HG03064 (cell line): ENCODE data around the gene RTP1.
"Not testable (repeated sequence)": the region's sequence is repeated elsewhere in the genome, so short reads cannot be mapped to it uniquely, and the experiment has no call there.

Experiments used
- ATAC-seq: cut with Tn5 transposase; IDR thresholded peaks from one replicate; pipeline ENCODE4 v1.9.1; 2021; ENCODE audit warnings: low read depth; ENCODE audit not compliant: unreplicated experiment

Gene RTP1

DNA sequence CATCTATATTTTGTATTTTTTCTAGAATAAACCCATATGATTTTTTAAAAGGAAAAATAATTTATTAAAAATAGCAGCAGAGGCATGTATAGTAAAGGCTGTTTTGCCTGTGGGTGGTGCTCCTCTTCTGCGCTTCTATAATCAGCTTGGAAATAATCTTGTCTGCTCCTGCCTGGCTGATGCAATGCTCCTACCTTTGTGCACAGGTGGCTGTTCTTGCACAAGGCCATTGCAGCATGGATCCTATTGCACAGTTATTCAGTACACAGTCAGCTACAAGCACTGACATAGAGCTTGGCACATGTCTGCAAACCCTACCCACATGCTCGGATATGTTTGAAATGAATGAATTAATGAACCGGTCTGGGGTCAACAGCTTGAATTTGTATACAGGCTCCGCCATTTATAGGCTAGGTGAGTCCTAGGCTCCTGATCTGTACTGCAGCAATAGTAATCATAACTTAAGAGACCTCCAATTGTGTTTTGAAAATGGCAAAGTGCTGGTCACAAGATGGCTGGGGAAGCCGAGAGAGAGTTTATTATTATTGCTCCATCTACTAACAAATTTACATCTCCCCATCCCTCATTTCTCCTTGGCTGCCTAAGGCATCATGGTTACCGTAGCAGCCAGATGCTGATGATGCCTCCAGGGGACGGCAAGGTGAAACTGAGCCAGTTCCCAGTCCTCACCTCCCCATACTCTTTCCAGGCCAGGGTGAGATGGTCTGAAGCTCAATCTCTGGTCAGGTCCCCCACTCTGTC, 532 bp upstream of the RTP1 start:
- ATAC-seq, result no peak

DNA sequence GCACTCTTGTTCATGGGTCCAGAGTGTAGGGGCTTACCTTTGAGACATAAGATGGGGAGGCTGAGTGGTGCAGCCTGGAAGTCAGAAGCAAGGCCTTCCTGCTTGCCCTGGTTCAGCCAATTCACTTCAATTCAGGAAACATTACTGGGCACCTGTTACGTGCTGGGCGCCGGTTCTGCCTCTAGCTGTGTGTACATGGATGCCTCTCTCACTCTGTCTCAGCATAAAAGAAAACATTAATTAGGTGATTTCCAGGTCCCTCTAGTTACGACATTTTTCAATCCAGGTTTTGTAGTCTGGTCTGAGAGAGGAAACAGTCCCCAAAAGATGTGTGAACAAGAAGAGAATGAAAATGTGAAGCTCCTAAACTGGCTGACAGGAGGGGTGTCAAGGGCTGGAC, 1.2 kb downstream of the RTP1 start:
- ATAC-seq, result no peak

GRCh38 chr3:187199463-187200050, 2.3 kb downstream of the RTP1 start:
- ATAC-seq, result not testable (repeated sequence)

DNA sequence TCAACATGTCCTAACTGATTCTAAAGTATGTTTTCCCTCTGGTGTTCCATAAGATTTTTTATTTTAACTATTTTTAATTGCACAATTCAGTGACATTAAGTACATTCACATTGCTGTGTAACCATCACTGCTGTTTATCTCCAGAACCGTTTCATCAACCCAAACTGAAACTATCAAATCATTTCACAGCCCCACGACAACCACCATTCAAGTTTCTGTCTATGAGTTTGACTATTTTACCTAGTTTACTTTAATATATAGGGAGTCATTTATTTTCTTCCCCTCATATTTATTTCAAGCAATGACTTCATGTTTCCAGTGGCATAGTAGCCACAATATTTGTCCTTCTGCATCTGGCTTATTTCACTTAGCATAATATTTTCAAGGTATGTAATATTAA, 8.4 kb downstream of the RTP1 start:
- no peak for ATAC-seq

GRCh38 chr3:187207062-187207461, 9.8 kb downstream of the RTP1 start:
- ATAC-seq, result no peak

GRCh38 chr3:187207624-187208023, 10.3 kb downstream of the RTP1 start:
- no peak for ATAC-seq

DNA sequence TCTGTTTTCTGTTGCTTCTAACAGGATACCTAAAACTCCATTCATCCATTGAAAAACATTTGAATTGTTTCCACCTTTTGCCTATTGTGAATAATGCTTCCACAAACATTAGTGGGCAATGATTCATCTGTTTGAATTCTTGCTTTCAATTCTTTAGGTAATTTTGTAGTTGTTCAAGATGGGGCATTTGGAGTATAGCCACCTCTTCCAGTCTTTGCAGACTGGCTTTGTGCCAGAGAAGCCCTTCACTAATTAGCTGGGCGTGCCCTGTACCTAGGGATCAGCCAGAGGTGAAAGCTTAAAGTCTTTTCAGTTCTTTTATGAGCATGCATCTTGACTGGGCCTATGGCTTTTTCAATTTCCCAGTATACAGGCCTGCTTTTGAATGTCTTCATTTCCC, 10.9 kb downstream of the RTP1 start:
- ATAC-seq, result no peak

DNA sequence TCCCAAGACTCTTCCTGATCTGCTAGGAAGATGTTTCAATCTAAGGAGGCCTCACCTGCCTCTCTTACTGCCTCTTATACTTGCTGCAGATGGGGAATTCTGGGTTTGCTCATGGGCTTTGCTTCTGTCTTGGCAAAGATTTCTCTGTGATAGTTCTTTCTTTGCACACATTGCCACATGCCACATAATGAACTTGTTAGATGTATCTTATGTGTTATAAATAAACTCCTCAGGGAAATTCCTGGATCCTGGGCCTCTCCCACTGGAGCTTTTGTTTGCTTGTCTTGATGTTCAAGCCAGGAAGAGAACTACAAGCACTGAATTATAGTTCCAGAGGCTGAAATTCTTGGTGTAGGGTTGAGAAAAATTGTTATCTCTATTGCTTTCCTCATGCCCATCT, 12.2 kb downstream of the RTP1 start:
- no peak for ATAC-seq

DNA sequence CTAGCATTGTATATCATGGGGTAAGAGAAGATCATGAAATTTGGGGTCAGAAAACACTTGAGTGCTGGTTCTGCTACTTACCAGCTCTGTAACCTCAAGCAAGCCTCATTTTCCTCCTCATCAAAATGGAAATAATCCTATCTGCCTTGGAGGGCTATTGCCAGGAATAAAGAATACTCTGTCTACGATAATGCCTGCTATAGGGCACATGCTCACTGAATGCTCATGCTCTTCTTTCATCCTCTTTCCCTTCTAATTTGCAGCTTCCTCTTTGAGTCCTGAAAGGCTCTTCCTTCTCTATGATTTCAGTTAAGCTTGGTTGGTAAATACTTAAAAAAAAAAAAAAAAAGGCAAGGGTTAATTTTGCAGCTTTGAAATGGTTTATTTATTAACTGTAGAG, 12.8 kb downstream of the RTP1 start:
- ATAC-seq, result no peak

GRCh38 chr3:187210545-187211327, 13.4 kb downstream of the RTP1 start:
- ATAC-seq, result no peak

GRCh38 chr3:187211532-187212195, 14.4 kb downstream of the RTP1 start:
- no peak for ATAC-seq

- no peak for ATAC-seq
Observed at GRCh38 chr3:187212196-187212545, 14.9 kb downstream of the RTP1 start.

GRCh38 chr3:187212705-187213104, 15.4 kb downstream of the RTP1 start:
- no peak for ATAC-seq

- no peak for ATAC-seq
Observed at GRCh38 chr3:187213616-187214015, 16.3 kb downstream of the RTP1 start.

DNA sequence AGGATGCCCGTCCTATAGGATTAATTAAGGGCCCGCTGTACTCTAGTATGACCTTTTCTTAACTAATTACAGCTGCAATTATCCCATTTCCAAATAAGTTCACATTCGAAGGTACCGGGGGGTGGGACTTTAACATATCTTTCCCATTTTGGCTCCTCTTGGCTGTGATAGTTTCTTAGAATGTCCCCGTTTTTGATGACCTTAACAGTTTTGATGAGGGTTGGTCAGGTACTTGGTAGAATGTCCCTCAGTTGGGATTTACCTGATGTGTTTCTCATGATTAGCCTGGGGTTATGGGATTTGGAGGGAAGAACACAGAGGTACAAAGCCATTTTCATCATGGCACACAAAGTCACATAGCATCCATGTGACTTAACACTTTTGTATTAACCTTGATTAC, 18.2 kb downstream of the RTP1 start:
- no peak for ATAC-seq

GRCh38 chr3:187222801-187223200, 25.5 kb downstream of the RTP1 start:
- no peak for ATAC-seq

DNA sequence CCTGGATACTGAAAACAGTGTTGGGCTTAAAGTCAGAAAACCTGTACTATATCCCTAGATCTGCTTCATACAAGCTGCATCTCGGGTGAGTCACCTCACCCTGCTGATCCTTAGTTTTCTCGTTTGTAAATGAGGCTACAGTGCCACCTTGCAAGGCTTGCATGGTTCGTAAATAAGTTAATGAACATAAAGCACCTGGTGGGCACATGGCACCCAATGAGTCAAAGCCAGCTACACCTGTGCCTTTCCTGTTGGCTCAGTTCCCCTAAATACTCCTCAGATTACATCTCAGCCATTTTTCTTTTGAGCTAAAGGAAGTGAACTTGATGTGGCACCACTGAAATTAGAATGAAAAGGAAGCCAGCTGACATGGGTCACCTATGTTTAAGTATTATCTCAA, 26.5 kb downstream of the RTP1 start:
- no peak for ATAC-seq

- no peak for ATAC-seq
Observed at GRCh38 chr3:187227658-187228258, 30.5 kb downstream of the RTP1 start.

DNA sequence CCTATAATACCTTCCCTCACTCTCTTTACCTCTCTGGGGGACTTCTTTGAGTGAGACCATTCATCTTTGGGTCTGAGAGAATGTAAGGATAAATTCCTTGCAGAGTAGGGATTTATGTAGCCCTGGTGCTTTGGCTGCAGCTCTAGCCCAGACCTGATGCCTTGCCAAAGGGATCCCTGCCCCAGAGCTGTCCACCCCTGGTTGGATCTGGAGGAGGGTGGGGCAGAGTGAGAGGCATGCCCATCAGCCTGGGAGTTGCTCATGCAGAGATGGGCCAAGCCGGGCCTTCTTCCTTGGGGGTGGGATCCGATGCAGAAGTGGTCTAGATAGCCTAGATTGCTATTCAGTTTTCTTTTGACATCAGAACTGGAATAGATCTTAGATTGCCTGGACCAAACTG, 31.5 kb downstream of the RTP1 start:
- no peak for ATAC-seq

- no peak for ATAC-seq
Observed at GRCh38 chr3:187230011-187230410, 32.7 kb downstream of the RTP1 start.

- ATAC-seq, result no peak
Observed at GRCh38 chr3:187236962-187237361, 39.7 kb downstream of the RTP1 start.
